Activated naive CD8-positive, alpha-beta T cell (primary cell): Measurements from ENCODE around the gene EHMT1.

Experiments
- H3K27ac Mint-ChIP-seq: one replicate; pipeline ENCODE4 v1.8.0; 2021; ENCODE audit warnings: mixed read lengths
- H3K27me3 Mint-ChIP-seq: one replicate; pipeline ENCODE4 v1.8.0; 2021; ENCODE audit warnings: mixed read lengths
- H3K36me3 Mint-ChIP-seq: one replicate; pipeline ENCODE4 v1.8.0; 2021; ENCODE audit warnings: mixed read lengths
- H3K4me1 Mint-ChIP-seq: one replicate; pipeline ENCODE4 v1.8.0; 2021; ENCODE audit warnings: low read depth, mixed read lengths
- H3K4me3 Mint-ChIP-seq: one replicate; pipeline ENCODE4 v1.8.0; 2021; ENCODE audit warnings: mild to moderate bottlenecking, mixed read lengths
- H3K9me3 Mint-ChIP-seq: one replicate; pipeline ENCODE4 v1.8.0; 2021; ENCODE audit warnings: low read depth, mixed read lengths

Gene EHMT1

GRCh38 chr9:137691646-137692351 lies 73.0 kb downstream of the EHMT1 start:
- H3K4me3 Mint-ChIP-seq = no peak overlapping the region
- H3K9me3 Mint-ChIP-seq = no peaks in the 10 kb centered on the region
- peaks cover 4% of the 10 kb centered on the region for H3K36me3 Mint-ChIP-seq
- no peak overlapping the region for H3K27ac Mint-ChIP-seq
- no peaks in the 10 kb centered on the region for H3K27me3 Mint-ChIP-seq
- peaks cover 64% of the 10 kb centered on the region for H3K4me1 Mint-ChIP-seq

DNA sequence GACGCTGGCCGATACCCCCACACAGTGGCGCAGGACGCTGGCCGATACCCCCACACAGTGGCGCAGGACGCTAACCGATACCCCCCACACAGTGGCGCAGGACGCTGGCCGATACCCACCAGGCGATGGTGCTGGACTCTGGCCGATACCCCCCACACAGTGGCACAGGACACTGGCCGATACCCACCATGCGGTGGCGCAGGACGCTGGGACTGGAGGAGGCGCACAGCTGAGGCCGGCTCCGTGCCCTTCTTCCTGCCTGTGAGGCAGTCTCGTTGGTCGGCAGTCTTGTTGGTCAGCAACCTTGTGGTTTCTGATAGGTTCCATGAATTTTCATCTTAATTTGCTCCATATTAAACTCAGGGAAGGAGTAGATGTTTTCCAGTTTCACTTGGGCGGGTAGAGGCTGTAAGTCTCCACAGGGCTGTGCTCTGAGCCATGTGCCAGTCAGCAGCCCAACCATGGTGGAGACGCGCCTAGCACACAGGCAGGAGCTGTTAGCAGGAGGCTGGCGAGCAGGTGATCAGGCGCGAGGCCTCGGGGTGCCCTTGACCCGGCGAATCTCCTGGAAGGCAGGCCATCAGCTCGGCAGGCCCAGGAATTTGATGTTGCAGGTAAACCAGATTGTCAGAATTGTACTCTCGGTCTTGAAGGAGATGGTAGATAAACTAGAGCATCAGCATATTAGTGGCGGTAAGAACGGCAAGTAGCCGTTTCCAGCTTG lies 75.6 kb downstream of the EHMT1 start:
- Mint-ChIP-seq H3K9me3 (no peaks in the 10 kb centered on the region), H3K27ac (no peak overlapping the region), H3K4me1 (peaks cover 62% of the 10 kb centered on the region), H3K27me3 (no peaks in the 10 kb centered on the region), H3K36me3 (no peaks in the 10 kb centered on the region), H3K4me3 (no peak overlapping the region)

- Mint-ChIP-seq H3K9me3 (no peaks in the 10 kb centered on the region), H3K36me3 (no peaks in the 10 kb centered on the region), H3K27ac (no peak overlapping the region), H3K4me3 (no peak overlapping the region), H3K27me3 (no peaks in the 10 kb centered on the region), H3K4me1 (peaks cover 60% of the 10 kb centered on the region)
Observed at GRCh38 chr9:137694962-137695875, 76.4 kb downstream of the EHMT1 start.

- Mint-ChIP-seq H3K27me3 (no peaks in the 10 kb centered on the region), H3K4me1 (peaks cover 58% of the 10 kb centered on the region), H3K27ac (no peak overlapping the region), H3K36me3 (peaks cover 3% of the 10 kb centered on the region), H3K4me3 (no peak overlapping the region), H3K9me3 (no peaks in the 10 kb centered on the region)
Observed at GRCh38 chr9:137696136-137696925, 77.5 kb downstream of the EHMT1 start.

DNA sequence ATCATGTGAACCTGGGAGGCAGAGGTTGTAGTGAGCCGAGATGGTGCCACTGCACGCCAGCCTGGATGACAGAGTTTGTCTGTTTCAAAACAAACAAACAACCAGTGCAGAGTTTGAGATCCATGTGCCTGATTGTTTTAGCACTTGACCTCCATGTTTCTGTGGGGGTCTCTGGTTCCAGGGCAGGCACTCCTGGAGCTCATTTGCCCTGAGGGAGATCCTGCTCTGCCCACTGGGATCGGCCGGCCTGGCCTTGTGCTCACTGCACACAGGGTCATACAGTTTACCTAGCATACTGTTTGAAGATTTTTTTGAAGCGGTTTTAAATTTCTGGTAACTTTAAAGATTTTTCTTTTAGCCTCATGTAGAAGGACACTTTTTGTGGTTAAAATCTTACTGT lies 78.4 kb downstream of the EHMT1 start:
- H3K27me3 Mint-ChIP-seq = no peaks in the 10 kb centered on the region
- peaks cover 50% of the 10 kb centered on the region for H3K4me1 Mint-ChIP-seq
- H3K36me3 Mint-ChIP-seq = peaks cover 3% of the 10 kb centered on the region
- no peak overlapping the region for H3K4me3 Mint-ChIP-seq
- H3K27ac Mint-ChIP-seq = no peak overlapping the region
- H3K9me3 Mint-ChIP-seq = no peaks in the 10 kb centered on the region

DNA sequence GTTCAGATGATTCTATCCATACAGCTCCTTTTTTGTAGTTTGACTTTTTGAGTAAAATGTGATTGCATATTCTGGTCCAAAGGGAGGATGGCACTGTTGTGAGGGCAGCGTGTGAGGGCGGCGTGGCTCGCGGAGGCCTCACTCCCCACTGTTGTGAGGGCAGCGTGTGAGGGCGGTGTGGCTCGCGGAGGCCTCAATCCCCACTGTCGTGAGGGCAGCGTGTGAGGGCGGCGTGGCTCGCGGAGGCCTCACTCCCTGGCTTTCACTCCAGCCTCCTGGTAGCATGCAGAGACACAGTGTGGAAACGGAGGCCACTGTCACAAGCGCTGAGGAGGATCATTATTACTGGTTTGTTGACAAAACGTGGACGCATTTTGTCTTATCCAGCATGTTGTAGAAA lies 79.0 kb downstream of the EHMT1 start:
- H3K27me3 Mint-ChIP-seq = no peaks in the 10 kb centered on the region
- H3K27ac Mint-ChIP-seq = no peak overlapping the region
- H3K9me3 Mint-ChIP-seq = no peaks in the 10 kb centered on the region
- H3K4me3 Mint-ChIP-seq = no peak overlapping the region
- H3K4me1 Mint-ChIP-seq = peaks cover 46% of the 10 kb centered on the region
- peaks cover 3% of the 10 kb centered on the region for H3K36me3 Mint-ChIP-seq

GRCh38 chr9:137700911-137701310 lies 82.1 kb downstream of the EHMT1 start:
- peaks cover 15% of the 10 kb centered on the region for H3K36me3 Mint-ChIP-seq
- H3K4me1 Mint-ChIP-seq = peaks cover 51% of the 10 kb centered on the region
- no peaks in the 10 kb centered on the region for H3K27me3 Mint-ChIP-seq
- H3K27ac Mint-ChIP-seq = peak overlapping the region; percentile 54
- peaks cover 11% of the 10 kb centered on the region for H3K9me3 Mint-ChIP-seq
- no peak overlapping the region for H3K4me3 Mint-ChIP-seq

GRCh38 chr9:137702615-137703379 lies 84.0 kb downstream of the EHMT1 start:
- no peaks in the 10 kb centered on the region for H3K27me3 Mint-ChIP-seq
- no peak overlapping the region for H3K4me3 Mint-ChIP-seq
- H3K9me3 Mint-ChIP-seq = peaks cover 11% of the 10 kb centered on the region
- peaks cover 52% of the 10 kb centered on the region for H3K4me1 Mint-ChIP-seq
- no peak overlapping the region for H3K27ac Mint-ChIP-seq
- H3K36me3 Mint-ChIP-seq = peaks cover 15% of the 10 kb centered on the region

GRCh38 chr9:137703842-137704508 lies 85.2 kb downstream of the EHMT1 start:
- H3K36me3 Mint-ChIP-seq = peaks cover 15% of the 10 kb centered on the region
- no peaks in the 10 kb centered on the region for H3K27me3 Mint-ChIP-seq
- no peak overlapping the region for H3K4me3 Mint-ChIP-seq
- H3K9me3 Mint-ChIP-seq = peaks cover 11% of the 10 kb centered on the region
- peak overlapping the region; percentile 24 for H3K27ac Mint-ChIP-seq
- peaks cover 51% of the 10 kb centered on the region for H3K4me1 Mint-ChIP-seq

GRCh38 chr9:137705443-137705863 lies 86.6 kb downstream of the EHMT1 start:
- Mint-ChIP-seq H3K36me3 (peaks cover 15% of the 10 kb centered on the region), H3K4me1 (peaks cover 48% of the 10 kb centered on the region), H3K27ac (peak overlapping the region; percentile 38), H3K9me3 (peaks cover 11% of the 10 kb centered on the region), H3K27me3 (no peaks in the 10 kb centered on the region), H3K4me3 (peak overlapping the region; percentile 80)

DNA sequence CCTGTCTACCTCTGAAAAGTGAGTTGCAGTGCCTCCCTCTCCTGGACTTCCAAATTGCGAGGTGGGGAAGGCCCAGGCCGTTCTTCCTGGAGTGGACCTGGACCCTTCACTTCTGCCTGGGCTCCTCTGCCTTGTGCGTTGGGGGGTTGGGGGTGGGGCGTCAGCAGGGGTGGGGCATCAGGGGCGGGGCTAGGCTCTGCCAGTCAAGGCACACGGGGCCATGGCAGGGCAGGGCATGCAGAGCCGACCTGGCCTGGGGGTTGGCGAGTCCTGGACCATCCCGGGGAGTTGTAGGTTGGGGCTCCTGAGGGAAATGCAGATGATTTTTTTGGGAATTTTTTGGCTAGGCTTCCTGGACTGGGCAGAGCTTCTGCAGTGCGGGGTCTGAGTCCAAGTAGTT lies 87.1 kb downstream of the EHMT1 start:
- no peaks in the 10 kb centered on the region for H3K27me3 Mint-ChIP-seq
- H3K9me3 Mint-ChIP-seq = peaks cover 11% of the 10 kb centered on the region
- H3K4me3 Mint-ChIP-seq = peak overlapping the region; percentile 80
- peaks cover 44% of the 10 kb centered on the region for H3K4me1 Mint-ChIP-seq
- H3K36me3 Mint-ChIP-seq = peaks cover 12% of the 10 kb centered on the region
- H3K27ac Mint-ChIP-seq = no peak overlapping the region

DNA sequence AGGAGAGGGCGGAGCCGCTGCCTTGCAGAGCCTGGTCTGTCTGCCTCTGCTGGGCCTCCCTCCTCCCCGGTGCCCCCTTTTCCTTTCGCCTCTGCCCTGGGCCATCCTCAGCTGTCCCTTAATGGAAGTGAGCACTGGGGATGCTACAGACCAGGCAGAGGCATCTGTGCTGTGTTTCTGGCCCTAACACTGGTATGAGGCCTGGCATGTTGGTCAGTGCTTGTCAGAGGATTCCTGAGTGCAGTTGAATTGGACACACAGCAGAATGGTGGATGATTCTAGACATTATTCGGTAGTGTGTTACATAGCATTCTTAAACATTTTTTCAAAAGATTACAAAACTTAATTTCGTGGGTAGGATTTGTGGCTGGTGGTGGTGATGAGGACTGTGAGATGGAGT lies 88.6 kb downstream of the EHMT1 start:
- H3K27me3 Mint-ChIP-seq = no peaks in the 10 kb centered on the region
- H3K36me3 Mint-ChIP-seq = peaks cover 22% of the 10 kb centered on the region
- no peak overlapping the region for H3K4me3 Mint-ChIP-seq
- peak overlapping the region; percentile 41 for H3K27ac Mint-ChIP-seq
- peaks cover 11% of the 10 kb centered on the region for H3K9me3 Mint-ChIP-seq
- peaks cover 54% of the 10 kb centered on the region for H3K4me1 Mint-ChIP-seq

DNA sequence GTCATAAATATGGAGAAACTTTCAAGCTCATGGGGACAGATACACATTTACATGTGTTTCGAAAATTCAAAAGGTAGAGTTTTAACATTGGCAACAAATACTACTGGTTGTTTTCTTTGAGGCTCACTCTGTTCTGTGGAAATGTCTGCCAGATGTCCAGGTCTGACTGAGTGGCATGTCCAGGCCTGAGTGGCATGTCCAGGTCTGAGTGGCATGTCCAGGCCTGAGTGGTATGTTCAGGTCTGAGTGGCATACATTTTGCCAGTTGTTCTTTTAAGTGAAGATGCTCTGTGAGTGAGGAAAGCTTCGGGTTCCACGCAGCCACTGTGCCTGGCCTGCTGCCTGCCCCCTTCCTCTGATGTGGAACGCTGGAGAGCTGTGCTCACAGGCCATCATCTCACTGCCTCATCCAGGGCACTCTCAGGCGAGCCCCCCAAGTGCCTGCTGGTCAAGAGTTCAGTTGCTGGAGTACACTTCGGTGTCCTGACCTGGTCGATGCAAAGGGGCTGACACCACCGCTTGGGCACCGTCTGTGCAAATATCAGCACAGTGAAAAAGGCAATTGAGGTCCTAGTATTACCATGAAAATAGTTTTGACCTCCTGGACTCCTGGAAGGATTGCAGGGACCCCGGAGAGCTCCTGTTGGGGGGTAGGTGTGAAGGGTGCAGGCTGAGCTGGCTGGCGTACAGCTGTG lies 89.9 kb downstream of the EHMT1 start:
- H3K4me1 Mint-ChIP-seq = peaks cover 57% of the 10 kb centered on the region
- no peaks in the 10 kb centered on the region for H3K27me3 Mint-ChIP-seq
- peaks cover 4% of the 10 kb centered on the region for H3K9me3 Mint-ChIP-seq
- H3K4me3 Mint-ChIP-seq = no peak overlapping the region
- peaks cover 23% of the 10 kb centered on the region for H3K36me3 Mint-ChIP-seq
- no peak overlapping the region for H3K27ac Mint-ChIP-seq
